ENCODE data around the gene NDUFS1.

DNA sequence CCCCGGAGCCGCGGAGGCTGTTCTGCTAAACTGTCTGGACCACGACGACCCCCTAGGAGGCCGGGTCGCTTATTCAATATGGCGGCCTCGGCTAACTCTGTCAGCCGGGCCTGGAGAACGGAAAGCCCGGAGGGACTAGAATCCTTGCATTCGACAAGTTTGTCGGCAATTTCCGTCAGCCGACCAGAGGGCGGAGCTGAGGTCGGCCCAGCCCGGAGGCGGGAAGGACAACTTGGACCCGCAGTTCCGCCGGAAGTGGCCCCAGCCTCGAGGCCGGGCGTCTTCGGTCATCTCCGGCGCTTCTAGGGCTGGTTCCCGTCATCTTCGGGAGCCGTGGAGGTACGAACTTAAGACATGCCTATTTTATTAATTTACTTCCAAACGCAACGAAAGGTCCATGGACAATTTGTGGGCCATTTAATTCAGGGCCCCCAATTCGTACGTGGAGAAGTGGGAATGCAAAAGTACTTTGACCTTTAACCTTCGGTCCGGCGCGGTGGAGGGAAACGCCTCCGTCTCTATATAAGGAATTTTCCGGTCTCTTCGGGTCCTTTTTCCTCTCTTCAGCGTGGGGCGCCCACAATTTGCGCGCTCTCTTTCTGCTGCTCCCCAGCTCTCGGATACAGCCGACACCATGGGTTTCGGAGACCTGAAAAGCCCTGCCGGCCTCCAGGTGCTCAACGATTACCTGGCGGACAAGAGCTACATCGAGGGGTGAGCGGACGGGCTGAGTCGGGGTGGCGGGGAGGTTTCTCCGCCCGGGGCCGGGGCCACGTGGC, at the start of gene NDUFS1, which contains the start of gene EEF1B2:
- TF ChIP-seq, protein P1, sequence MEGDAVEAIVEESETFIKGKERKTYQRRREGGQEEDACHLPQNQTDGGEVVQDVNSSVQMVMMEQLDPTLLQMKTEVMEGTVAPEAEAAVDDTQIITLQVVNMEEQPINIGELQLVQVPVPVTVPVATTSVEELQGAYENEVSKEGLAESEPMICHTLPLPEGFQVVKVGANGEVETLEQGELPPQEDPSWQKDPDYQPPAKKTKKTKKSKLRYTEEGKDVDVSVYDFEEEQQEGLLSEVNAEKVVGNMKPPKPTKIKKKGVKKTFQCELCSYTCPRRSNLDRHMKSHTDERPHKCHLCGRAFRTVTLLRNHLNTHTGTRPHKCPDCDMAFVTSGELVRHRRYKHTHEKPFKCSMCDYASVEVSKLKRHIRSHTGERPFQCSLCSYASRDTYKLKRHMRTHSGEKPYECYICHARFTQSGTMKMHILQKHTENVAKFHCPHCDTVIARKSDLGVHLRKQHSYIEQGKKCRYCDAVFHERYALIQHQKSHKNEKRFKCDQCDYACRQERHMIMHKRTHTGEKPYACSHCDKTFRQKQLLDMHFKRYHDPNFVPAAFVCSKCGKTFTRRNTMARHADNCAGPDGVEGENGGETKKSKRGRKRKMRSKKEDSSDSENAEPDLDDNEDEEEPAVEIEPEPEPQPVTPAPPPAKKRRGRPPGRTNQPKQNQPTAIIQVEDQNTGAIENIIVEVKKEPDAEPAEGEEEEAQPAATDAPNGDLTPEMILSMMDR (IDR thresholded peaks at IDR 0.05) = no peak
- TF ChIP-seq POLR2AphosphoS5 (IDR thresholded peaks at IDR 0.05; ENCODE audit: low read depth, low read length) = peak; percentile 80
- TF ChIP-seq FOXJ3 (CRISPR knock-in tag; IDR thresholded peaks at IDR 0.05) = no peak
- TF ChIP-seq, protein P2, sequence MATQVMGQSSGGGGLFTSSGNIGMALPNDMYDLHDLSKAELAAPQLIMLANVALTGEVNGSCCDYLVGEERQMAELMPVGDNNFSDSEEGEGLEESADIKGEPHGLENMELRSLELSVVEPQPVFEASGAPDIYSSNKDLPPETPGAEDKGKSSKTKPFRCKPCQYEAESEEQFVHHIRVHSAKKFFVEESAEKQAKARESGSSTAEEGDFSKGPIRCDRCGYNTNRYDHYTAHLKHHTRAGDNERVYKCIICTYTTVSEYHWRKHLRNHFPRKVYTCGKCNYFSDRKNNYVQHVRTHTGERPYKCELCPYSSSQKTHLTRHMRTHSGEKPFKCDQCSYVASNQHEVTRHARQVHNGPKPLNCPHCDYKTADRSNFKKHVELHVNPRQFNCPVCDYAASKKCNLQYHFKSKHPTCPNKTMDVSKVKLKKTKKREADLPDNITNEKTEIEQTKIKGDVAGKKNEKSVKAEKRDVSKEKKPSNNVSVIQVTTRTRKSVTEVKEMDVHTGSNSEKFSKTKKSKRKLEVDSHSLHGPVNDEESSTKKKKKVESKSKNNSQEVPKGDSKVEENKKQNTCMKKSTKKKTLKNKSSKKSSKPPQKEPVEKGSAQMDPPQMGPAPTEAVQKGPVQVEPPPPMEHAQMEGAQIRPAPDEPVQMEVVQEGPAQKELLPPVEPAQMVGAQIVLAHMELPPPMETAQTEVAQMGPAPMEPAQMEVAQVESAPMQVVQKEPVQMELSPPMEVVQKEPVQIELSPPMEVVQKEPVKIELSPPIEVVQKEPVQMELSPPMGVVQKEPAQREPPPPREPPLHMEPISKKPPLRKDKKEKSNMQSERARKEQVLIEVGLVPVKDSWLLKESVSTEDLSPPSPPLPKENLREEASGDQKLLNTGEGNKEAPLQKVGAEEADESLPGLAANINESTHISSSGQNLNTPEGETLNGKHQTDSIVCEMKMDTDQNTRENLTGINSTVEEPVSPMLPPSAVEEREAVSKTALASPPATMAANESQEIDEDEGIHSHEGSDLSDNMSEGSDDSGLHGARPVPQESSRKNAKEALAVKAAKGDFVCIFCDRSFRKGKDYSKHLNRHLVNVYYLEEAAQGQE (IDR thresholded peaks at IDR 0.05; ENCODE audit: low read depth, low read length) = no peak
- peak; percentile 47 for TF ChIP-seq MXI1 (IDR thresholded peaks at IDR 0.05; ENCODE audit: low read depth, low read length)
- no peak for TF ChIP-seq RAD21 (IDR thresholded peaks at IDR 0.05; ENCODE audit: low read length)
- no peak for TF ChIP-seq EZH2phosphoT487 (IDR thresholded peaks at IDR 0.05; ENCODE audit: borderline replicate concordance, low read depth)
- TF ChIP-seq, protein P3, sequence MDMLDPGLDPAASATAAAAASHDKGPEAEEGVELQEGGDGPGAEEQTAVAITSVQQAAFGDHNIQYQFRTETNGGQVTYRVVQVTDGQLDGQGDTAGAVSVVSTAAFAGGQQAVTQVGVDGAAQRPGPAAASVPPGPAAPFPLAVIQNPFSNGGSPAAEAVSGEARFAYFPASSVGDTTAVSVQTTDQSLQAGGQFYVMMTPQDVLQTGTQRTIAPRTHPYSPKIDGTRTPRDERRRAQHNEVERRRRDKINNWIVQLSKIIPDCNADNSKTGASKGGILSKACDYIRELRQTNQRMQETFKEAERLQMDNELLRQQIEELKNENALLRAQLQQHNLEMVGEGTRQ (IDR thresholded peaks at IDR 0.05; ENCODE audit: borderline replicate concordance, low read depth, low read length) = no peak
- TF ChIP-seq GABPA (IDR thresholded peaks at IDR 0.05; ENCODE audit: low read depth) = peak; percentile 92
- no peak for TF ChIP-seq SMC3 (IDR thresholded peaks at IDR 0.05; ENCODE audit: low read depth, low read length)
- TF ChIP-seq, protein P4, sequence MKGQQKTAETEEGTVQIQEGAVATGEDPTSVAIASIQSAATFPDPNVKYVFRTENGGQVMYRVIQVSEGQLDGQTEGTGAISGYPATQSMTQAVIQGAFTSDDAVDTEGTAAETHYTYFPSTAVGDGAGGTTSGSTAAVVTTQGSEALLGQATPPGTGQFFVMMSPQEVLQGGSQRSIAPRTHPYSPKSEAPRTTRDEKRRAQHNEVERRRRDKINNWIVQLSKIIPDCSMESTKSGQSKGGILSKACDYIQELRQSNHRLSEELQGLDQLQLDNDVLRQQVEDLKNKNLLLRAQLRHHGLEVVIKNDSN (IDR thresholded peaks at IDR 0.05; ENCODE audit: borderline replicate concordance, low read depth) = peak; percentile 73; the same call in 1 of the 2 replicates
- 0 out of 2 replicates have a peak, but pooled peaks have one; percentile 2 for TF ChIP-seq JUND (IDR thresholded peaks at IDR 0.05)
- TF ChIP-seq NRF1 (IDR thresholded peaks at IDR 0.05; ENCODE audit: low read depth, low read length) = no peak
- TF ChIP-seq RFX5 (IDR thresholded peaks at IDR 0.05; ENCODE audit: low read length) = no peak

Data from SK-N-SH (cell line).